C1 segment of cervical spinal cord (tissue), 14 donors: Measurements from ENCODE around the gene PHETA2.

Source experiments
- DNase-seq, 14 donors: peaks; one replicate each; lab custom pipeline; 2025; lab: John Stamatoyannopoulos, UW

The PHETA2 gene, protein sequence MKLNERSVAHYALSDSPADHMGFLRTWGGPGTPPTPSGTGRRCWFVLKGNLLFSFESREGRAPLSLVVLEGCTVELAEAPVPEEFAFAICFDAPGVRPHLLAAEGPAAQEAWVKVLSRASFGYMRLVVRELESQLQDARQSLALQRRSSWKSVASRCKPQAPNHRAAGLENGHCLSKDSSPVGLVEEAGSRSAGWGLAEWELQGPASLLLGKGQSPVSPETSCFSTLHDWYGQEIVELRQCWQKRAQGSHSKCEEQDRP

DNA sequence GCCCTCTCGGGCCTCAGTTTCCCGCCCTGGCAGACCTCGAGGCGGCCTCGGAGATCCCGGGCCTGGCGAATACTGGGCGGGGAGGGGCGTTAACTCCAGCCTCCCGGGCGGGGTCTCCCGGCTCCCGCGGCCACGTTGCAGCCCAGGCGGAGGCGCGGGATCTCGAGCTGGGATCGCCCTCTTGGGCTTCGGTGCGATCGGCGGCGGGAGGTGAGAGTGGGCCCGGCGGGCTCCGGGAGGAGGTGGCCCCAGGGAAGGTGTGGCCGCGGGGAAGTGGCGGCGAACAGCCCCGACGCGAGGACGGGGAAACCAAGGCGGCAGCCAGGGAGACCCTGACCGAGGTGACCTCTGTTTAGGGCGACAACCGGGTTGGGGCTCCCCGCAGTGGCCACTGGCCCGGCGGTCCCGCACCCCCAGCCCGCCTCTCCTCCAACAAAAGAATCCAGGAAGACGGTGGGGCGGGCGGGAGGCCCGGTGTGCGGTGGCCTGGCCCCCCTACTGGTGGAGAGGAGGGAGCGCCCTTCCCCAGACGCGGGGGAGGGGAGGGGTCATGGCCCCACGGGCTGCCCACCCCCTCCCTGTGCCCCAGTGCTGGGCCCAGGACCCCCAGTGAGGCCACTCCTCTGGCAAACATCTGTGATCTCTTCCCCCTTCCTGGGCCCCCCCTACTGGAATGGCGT is at the start of gene PHETA2:
TSS of gene PHETA2 (plus strand) at position 117 of the 680 bp plus-strand sequence. CDS start 3,046 bp downstream, outside the sequence.
- DNase-seq, result peak in 1 of 14 donors; percentile 16

DNA sequence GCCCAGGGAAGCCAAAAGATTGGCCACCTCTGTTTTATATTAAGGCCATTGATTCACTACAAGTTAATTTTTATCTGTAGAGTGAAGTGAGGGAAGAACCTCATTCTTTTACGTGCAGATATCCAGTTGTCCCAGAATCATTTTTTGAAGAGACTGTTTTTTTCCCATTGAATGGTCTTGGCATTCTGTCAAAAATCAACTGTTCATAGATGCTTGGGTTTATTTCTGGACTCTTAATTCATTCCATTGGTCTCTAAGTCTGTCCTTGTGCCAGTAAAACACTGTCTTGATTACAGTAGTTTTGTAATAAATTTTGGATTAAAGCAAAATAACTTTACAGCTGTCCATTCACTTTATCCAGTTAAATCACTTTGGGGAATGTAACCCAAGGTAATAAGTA is 48.6 kb upstream of the PHETA2 start:
- no peak for DNase-seq

DNA sequence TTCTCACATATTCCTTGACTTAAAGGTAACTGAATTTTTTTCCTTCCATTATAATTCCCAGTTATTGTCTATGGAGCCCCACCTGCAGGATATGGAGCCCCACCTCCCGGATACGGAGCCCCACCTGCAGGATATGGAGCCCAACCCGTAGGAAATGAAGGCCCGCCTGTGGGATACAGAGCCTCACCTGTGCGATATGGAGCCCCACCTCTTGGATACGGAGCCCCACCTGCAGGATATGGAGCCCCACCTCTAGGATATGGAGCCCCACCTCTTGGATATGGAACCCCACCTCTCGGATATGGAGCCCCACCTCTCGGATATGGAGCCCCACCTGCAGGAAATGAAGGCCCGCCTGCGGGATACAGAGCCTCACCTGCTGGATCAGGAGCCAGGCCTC is 47.3 kb upstream of the PHETA2 start:
- DNase-seq, result no peak

DNA sequence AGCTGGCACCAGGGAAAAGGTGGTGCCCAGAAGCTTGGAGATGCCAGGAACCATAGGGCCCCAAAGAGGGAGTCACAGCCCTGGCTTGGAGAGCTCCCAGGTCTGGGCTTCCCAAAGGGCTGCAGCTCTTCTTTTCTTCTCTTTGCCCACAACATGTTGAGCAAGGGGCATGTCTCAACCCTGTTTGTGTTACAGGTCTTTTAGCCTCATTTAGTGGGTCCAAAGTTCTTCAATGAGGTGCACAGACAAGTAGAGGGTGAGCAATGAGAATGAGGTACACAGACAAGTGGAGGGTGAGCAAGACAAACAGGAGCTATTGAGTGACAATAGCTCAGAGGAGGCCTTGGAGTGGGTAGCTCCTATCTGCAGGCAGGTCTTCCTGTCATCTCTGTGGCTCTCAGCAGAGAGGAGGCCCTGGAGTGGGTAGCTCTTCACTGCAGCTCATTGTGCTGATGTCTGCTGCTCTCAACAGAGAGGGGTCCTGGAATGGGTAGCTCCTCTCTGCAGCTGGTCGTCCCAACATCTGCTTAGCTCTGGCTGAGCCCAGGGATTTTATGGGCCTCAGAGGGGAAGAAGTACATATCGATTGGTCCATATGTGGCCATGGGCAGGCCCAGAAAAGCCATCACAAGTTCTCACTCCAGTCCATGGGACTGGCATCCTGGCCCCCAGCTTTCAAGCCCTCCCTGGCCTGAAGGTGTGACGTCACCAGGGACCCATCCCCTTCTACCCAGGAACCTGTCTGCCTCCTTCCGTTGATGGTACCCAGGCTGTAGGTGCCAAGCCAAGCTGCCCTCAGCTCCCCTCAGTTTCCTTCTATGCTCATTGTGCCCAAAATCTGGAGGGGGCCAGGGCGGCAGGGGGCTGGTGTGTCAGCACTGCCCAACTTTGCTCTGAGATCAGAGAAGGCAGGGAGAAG is 40.5 kb upstream of the PHETA2 start:
- DNase-seq, result no peak

DNA sequence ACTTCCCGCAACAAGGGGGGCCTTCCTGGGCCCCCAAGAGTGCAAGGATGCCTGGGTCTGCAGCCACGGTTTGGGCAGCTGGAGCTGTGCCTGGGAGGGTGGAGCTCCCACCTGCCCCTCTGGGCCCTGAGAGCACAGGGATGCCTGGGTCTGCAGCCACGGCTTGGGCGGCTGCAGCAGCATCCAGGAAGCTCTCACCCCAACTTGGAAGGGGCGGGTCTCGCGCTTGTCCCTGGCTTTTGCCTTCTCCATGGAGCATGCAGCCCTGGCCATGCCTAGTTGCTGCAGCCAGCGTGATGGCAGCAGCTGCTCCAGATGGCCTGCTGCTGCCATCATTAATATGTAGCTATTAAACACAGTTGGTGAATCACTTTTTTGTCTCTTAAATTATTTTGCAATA is 38.8 kb upstream of the PHETA2 start:
- no peak for DNase-seq

DNA sequence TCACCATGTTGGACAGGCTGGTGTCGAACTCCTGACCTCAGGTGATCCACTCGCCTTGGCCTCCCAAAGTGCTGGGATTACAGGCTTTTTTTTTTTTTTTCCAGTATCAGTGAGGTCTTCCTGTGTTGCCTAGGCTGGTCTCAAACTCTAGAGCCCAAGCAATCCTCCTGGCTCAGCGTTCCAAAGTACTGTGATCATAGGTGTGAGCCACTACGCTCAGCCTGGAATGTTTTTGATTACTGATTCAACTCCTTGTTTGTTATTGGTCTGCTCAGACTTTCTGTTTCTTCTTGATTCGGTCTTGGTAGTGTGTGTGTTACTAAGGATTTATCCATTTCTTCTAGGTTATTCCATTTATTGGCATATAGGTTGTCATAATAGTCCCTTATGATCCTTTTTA is 34.8 kb upstream of the PHETA2 start:
- DNase-seq, result no peak

DNA sequence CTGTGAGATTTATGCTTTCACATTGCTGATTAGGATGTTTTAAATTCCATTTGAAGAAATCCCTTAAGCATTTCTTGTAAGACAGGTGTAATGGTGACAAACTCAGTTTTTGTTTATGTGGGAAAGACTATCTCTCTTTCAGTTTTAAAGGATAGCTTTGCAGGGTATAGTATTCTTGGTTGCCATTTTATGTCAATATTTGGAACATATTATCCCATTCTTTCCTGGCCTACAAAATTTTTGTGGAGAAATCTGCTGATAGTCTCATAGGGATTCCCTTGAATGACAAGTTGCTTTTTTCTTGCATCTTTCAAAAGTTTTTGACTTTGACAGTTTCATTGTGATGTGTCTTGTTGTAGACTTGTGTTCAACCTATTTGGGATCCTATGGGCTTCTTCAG is 32.3 kb upstream of the PHETA2 start:
- DNase-seq, result no peak

DNA sequence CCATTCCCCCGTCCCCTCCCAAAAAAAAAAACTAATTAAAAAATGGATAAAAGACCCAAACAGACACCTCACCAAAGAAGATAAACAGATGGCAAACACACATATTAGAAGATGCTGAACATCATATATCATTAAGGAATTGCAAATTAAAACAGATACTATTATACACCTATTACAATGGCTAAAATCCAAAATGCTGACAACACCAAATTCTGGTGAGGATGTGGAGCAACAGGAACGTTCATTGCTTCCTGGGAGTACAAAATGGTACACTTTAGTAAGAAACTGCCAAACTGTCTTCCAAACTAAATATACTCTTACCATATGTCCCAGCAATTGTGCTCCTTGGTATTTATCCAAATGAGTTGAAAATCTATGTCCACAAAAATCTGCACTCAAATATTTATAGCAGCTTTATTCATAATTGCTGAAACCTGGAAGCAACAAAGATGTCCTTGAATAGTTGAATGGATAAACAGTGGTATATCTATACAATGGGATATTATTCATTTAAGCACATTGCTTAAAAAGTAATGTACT is 23.3 kb upstream of the PHETA2 start:
- no peak for DNase-seq

DNA sequence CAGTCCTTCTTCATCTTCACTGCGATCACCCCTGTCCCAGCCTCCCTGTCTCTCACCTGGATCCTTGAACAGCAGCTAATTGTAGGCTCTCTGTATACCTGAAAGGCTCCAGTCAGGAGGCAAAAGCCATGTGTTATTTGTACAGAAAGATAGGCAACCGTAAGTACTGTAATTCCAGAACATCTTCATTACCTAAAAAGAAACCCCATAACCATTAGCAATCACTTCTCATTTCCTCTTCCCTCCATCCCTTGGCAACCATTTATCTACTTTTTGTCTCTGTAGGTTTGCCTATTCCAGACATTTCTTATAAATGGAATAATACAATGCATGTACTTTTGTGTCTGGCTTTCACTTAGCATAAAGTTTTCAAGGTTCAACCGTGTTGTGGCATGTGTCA is 21.3 kb upstream of the PHETA2 start:
- DNase-seq, result no peak

DNA sequence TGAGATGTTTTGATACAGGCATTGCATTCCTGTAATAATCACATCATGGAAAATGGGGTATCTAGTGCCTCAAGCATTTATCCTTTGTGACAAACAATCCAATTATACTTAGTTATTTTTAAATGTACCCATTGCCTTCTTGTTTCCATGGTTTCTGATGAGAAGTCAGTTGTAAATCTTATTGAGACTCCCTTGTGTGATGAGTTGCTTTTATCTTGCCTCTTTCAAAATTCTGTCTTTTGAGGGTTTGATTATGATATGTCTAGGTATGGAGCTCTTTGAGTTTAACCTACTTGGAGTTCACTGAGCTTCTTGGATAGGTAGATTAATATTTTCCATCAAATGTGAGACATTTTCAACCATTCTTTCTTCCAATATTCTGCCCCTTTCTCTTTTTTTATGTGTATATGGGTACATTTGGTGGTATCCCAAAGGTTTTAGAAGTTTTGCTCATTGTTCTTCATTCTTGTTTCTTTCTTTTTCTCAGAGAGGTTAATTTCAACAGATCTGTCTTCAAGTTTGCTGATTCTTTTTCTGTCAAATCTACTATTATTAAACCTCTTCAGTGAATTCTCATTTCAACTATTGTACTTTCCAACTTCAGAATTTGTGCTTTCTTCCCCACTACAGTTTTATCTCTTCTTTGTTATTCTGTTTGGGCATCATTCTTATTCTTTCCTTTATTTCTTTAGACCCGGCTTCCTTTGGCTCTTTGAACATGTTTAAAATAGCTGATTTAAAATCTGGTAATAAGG is 17.1 kb upstream of the PHETA2 start:
- no peak for DNase-seq

DNA sequence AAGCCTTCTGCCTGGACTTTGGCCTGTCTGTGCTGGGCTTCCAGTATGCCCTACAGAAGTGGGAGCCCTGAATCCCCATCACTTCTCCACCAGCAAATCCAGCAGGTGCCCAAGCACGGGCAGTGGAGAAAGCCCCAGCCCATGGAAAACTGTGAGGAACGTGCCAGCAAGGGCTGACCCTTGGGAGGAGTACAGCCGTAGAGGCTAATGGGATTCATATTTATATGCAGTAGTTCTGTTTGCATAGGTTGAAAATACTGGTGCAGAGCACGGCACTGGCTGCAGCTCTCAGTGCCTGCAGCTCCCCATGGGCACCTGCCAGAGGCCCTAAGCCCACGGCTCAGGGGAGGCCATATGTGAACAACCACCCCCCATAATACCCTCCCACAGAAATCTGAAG is 13.6 kb upstream of the PHETA2 start:
- DNase-seq, result no peak

DNA sequence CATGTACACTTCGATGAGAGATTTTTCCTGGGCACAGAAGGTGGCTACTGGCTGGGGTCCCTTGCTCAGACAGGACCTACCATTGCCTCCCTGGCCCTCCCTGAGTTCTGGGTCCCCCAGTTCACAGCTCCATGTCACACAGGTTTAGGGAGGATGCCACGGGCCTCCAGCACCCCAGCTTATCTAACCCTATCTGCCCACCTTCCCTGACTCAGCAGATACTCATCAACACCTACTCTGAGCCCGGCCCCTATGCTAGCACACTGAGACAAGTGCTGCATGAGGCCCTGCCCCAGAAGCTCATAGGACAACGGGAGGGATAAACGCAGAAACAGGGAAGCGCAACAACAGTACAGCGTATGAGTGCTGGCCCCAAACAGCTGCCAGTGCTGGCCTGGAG is 13.0 kb upstream of the PHETA2 start:
- no peak for DNase-seq

DNA sequence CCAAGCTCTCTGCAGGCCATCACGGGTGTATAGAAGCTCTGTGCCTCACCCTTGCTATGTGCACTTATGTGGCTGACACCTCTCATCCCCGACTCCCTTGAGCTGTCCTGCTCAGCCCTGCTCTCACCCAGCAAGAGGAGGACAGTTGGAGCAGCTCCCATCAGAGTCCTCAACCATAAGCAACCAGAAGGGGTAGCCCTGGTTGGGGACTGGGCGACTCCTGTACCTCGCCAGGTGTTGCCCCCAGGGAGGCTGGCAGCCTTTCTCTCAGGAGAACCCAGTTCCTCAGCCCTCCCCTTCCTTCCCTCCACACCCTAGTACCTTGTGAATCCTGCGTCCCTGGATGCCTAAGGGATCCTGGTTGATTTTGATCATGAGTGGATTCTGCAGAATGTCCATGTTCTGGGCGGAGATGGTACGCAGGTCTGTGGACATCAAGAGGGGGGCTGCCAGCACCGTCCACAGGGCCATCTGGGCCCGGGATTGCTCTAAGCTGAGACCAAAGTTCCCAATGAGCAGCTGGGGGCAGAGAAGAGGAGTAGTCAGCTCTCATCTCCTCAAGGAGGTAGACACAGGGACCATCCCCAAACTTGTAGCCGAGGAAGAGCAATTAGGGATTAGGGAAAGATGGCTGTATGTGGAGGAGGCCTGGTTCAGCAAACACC is 11.4 kb upstream of the PHETA2 start:
- DNase-seq, result no peak

DNA sequence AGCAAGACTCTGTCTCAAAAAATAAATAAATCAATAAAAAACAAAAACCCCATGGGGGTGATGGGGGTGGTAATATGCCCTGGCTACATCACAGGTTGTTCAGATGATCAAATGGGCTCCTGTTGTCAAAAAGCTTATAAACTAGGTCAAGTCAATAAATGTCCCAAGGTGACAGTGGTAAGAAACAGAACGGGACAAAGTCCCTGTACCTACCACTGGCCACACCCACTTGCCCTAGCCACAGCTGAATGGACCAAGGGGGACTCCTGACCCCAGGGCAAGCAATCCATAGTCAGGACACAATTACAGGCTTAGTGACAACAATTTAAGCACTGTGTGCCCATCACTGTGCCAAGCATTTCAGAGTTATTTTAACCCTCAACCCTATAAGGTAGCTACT is 9.4 kb upstream of the PHETA2 start:
- DNase-seq, result no peak

DNA sequence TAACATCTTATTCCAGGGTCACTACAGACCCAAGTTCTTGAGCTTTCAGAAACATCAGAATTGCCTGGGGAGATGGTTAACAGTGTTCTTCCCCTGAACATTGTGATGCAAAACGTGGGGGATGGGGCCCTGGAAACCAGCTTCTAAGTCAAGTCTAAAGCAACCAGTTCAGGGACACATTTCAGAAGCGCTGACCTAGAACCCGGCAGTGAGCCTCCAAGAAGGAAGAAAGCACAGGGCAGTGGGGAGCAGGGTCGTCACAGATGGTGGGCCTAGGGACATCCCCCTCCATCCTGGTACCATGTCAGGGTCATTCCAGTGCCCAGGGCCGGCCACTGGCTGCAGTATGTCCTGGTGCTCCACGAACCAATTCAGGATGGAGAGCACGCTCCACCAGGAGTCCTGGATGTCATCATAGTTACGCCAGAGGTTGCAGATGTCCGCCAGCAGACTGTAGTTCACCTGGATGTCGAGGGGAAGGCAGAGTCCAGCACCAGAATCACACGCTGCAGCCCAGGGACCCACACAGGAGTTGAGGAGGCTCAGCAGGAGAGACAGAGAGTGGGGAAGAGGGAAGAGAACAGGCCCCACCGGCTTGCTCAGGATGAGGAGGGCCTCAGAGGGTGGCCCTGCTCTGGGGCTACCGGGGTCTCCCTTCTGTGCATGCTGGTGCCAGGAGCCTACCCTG is 8.5 kb upstream of the PHETA2 start:
- no peak for DNase-seq

DNA sequence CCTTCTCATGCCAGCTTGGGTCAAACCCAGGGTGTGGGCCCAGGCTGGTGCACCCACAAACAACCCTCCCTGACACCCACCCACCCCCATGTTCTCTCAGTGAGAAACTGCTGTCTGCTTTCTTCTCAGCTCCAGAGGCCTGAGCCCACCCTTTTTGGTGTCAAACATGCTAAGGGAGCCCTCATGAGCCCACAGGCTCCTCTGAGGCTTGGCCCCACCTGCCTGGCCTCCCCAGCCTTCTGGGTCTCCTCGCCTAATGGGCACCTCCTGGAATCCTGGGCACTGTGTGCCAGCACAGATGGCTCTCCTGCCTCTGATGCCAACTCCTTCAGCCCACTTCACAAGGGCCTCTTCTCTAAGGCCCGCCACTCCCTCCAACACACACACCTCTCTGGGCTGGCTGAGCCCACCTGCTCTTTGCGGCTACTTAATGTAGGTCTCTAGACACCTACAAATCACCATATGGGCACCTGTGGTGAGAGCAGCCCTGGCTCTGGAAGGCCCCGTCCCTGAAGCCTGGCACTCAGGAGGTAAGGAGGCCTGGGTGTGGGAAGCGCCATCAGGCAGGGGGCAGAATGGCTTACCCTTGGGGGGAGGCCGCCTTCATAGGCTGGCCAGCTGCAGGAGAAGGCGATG is 7.8 kb upstream of the PHETA2 start:
- peak in 1 of 14 donors; percentile 24 for DNase-seq

DNA sequence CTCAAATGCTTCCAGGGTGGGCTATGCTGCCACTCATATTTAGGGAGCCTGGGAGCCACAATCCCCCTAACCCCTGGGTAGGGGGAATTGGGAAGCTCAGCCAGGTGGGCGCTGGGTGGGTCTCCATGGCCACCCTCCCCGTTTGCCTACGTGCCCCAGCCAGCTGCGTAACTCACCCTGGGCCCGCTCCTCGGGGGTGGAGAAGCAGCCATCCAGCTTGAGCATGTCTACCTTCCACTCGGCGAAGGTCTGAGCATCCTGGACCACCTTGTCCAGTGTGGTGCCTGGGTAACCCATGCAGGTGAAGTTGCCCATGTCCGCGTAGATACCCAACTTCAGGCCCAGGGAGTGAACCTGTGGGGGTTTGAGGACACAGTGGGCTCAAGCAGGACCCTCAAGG is 7.1 kb upstream of the PHETA2 start:
- DNase-seq, result no peak

DNA sequence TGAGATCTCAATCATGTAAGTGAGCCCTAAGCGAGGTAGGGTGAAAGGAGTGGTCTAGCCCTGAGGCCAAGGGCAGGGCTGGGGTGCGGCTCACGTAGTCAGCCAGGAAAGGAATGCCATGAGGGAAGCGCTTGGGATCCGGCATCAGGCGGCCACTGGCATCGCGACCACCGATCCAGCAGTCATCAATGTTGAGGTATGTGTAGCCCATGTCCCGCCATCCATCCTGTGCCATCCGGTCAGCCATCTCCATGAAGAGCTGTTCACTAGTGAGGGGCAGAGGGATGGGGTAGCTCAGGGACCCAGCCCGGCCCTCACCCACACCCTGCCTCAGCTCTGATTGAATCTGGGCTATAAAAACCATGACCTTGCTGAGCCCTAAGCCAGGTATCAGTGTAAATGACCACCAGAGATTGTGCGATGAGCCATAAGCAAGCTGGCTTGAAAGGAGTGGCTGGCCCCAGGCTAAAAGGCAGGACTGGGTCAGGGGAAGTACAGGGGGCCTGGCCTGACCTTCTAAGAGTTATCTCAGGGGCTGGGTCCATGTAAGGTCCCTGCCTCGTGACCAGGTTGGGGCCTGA is 6.3 kb upstream of the PHETA2 start:
- DNase-seq, result no peak

DNA sequence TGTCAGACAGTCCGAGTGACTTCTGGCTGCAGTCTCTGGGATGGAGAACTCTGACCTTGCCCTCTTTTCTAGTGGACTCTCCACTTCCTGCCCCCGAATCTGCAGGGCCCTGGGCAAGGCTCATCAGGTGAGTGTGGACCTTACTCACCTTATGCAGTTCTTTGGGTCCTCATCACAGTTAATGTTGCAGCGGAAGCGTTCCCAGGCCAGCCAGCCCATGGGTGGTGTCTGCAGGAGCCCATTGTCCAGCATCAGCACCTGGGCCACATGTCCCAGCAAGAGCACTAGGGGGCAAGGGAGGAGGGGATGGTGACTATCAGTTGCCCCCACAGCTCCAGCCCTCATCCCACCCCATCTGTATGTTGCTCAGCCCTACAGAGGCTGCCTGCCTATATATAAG is 5.8 kb upstream of the PHETA2 start:
- no peak for DNase-seq
